ENCODE data around the gene VSIG10.
A peak's percentile ranks its signal among the peaks of the same experiment; 100 is the strongest.

Gene VSIG10

DNA sequence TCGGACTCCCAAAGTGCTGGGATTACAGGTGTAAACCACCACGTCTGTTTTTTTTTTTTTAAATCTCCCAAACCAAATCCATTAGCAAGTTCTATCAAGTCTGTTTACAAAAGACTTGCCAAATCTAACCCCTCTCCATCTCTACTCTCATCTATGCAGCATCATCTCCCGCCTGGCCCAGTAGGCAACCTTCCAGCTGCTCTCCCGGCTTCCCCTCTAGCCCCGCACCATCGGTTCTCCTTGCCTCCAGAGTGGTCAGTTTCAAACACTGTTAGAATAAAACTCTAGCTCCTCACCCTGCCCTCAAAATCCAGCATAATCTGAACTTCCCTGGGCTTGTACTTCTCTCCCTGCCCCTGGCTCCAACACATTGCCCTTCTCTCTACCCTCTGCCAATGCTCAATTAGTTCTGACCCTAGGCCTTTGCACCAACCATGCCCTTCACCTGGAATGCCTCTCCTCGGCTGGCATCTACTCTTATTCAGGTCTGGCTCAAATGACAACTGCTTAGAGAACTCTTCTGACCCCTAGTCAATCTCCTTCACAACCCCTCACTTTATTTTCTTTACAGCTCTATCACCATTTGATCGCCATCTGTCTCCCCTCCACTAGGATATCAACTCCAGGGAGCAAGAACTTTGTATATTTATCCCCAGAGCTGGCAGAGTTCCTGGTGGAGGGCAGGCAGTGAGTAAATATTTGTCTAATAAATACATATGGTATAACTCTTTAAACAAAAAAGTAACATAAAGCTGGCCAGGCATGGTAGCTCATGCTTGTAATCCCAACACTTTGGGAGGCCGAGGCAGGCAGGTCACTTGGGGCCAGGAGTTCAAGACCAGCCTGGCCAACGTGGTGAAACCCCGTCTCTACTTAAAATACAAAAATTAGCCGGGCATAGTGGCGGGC, 47.7 kb downstream of the VSIG10 start:
- H3K9ac ChIP-seq (ENCODE audit: low read length) = no peak overlapping the region
- H4K20me1 ChIP-seq (ENCODE audit: low read depth, low read length) = no peaks in the 10 kb centered on the region
- H3K36me3 ChIP-seq (ENCODE audit: low read length) = no peaks in the 10 kb centered on the region
- no peak overlapping the region for H3K27ac ChIP-seq (ENCODE audit: low read depth, low read length)
- H3K9me3 ChIP-seq (ENCODE audit: insufficient read depth, low read length) = no peaks in the 10 kb centered on the region
- no peaks in the 10 kb centered on the region for H3K27me3 ChIP-seq (ENCODE audit: low read length)
- H3K9me2 ChIP-seq (replicated peaks; ENCODE audit: insufficient read depth, low read length) = no peaks in the 10 kb centered on the region
- TF ChIP-seq EZH2phosphoT487 (conservative IDR thresholded peaks at IDR 0.05; ENCODE audit: low read length) = no peak
- TF ChIP-seq, protein P1, sequence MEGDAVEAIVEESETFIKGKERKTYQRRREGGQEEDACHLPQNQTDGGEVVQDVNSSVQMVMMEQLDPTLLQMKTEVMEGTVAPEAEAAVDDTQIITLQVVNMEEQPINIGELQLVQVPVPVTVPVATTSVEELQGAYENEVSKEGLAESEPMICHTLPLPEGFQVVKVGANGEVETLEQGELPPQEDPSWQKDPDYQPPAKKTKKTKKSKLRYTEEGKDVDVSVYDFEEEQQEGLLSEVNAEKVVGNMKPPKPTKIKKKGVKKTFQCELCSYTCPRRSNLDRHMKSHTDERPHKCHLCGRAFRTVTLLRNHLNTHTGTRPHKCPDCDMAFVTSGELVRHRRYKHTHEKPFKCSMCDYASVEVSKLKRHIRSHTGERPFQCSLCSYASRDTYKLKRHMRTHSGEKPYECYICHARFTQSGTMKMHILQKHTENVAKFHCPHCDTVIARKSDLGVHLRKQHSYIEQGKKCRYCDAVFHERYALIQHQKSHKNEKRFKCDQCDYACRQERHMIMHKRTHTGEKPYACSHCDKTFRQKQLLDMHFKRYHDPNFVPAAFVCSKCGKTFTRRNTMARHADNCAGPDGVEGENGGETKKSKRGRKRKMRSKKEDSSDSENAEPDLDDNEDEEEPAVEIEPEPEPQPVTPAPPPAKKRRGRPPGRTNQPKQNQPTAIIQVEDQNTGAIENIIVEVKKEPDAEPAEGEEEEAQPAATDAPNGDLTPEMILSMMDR (IDR thresholded peaks at IDR 0.05; ENCODE audit: insufficient read depth, low read length, poor library complexity, severe bottlenecking) = no peak
- H3K79me2 ChIP-seq (ENCODE audit: insufficient read depth, low read length) = no peaks in the 10 kb centered on the region
- H2AFZ ChIP-seq (ENCODE audit: low read depth, low read length, severe bottlenecking) = no peak overlapping the region
- no peak overlapping the region for H3K4me3 ChIP-seq (ENCODE audit: insufficient read depth, low read length, poor library complexity, severe bottlenecking)
- H3F3A ChIP-seq (ENCODE audit: insufficient read depth) = peaks cover 3% of the 10 kb centered on the region; the same call in 1 of the 2 replicates
- H3K4me2 ChIP-seq (ENCODE audit: low read depth, low read length, poor library complexity, severe bottlenecking) = no peak overlapping the region

- H3K4me2 ChIP-seq (ENCODE audit: low read depth, low read length, poor library complexity, severe bottlenecking) = no peak overlapping the region
These were observed 48.7 kb downstream of the VSIG10 start for GRCh38 chr12:118055144-118055557.

GRCh38 chr12:118053071-118053985, 50.5 kb downstream of the VSIG10 start:
- no peaks in the 10 kb centered on the region for H3K79me2 ChIP-seq (ENCODE audit: insufficient read depth, low read length)
- no peak for TF ChIP-seq EZH2phosphoT487 (conservative IDR thresholded peaks at IDR 0.05; ENCODE audit: low read length)
- TF ChIP-seq, protein P1 (IDR thresholded peaks at IDR 0.05; ENCODE audit: insufficient read depth, low read length, poor library complexity, severe bottlenecking) = no peak
- H3K9ac ChIP-seq (ENCODE audit: low read length) = no peak overlapping the region
- H3K27me3 ChIP-seq (ENCODE audit: low read length) = no peaks in the 10 kb centered on the region
- H3K9me2 ChIP-seq (replicated peaks; ENCODE audit: insufficient read depth, low read length) = no peaks in the 10 kb centered on the region
- H4K20me1 ChIP-seq (ENCODE audit: low read depth, low read length) = no peaks in the 10 kb centered on the region
- H2AFZ ChIP-seq (ENCODE audit: low read depth, low read length, severe bottlenecking) = no peak overlapping the region
- H3F3A ChIP-seq (ENCODE audit: insufficient read depth) = no peaks in the 10 kb centered on the region
- H3K4me2 ChIP-seq (ENCODE audit: low read depth, low read length, poor library complexity, severe bottlenecking) = no peak overlapping the region
- H3K36me3 ChIP-seq (ENCODE audit: low read length) = no peaks in the 10 kb centered on the region
- H3K9me3 ChIP-seq (ENCODE audit: insufficient read depth, low read length) = no peaks in the 10 kb centered on the region
- no peak overlapping the region for H3K27ac ChIP-seq (ENCODE audit: low read depth, low read length)
- no peak overlapping the region for H3K4me3 ChIP-seq (ENCODE audit: insufficient read depth, low read length, poor library complexity, severe bottlenecking)

More at GRCh38 chr12:118055144-118055557, 48.7 kb downstream of the VSIG10 start:
- Histone ChIP-seq H3K27ac (ENCODE audit: low read depth, low read length) (no peak overlapping the region), H3K79me2 (ENCODE audit: insufficient read depth, low read length) (no peaks in the 10 kb centered on the region), H3K9ac (ENCODE audit: low read length) (no peak overlapping the region), H3K9me3 (ENCODE audit: insufficient read depth, low read length) (no peaks in the 10 kb centered on the region), H3K9me2 (replicated peaks; ENCODE audit: insufficient read depth, low read length) (no peaks in the 10 kb centered on the region), H4K20me1 (ENCODE audit: low read depth, low read length) (no peaks in the 10 kb centered on the region), H3K36me3 (ENCODE audit: low read length) (no peaks in the 10 kb centered on the region), H3K27me3 (ENCODE audit: low read length) (no peaks in the 10 kb centered on the region), H2AFZ (ENCODE audit: low read depth, low read length, severe bottlenecking) (no peak overlapping the region), H3F3A (ENCODE audit: insufficient read depth) (peaks cover 3% of the 10 kb centered on the region; the same call in 1 of the 2 replicates), H3K4me3 (ENCODE audit: insufficient read depth, low read length, poor library complexity, severe bottlenecking) (no peak overlapping the region)
- TF ChIP-seq EZH2phosphoT487 (conservative IDR thresholded peaks at IDR 0.05; ENCODE audit: low read length) = no peak
- TF ChIP-seq, protein P1 (IDR thresholded peaks at IDR 0.05; ENCODE audit: insufficient read depth, low read length, poor library complexity, severe bottlenecking) = peak; percentile 57
